Measurements from ENCODE around the gene CEP83. TPM values are rescaled to one million over a fixed set of nuclear protein-coding genes. Genes with fewer than 3 reads are reported as not detected.

Gene CEP83
- total RNA-seq, 4 donors from 2014 or later: 12.3 to 23.5 (median 18.4) TPM

DNA sequence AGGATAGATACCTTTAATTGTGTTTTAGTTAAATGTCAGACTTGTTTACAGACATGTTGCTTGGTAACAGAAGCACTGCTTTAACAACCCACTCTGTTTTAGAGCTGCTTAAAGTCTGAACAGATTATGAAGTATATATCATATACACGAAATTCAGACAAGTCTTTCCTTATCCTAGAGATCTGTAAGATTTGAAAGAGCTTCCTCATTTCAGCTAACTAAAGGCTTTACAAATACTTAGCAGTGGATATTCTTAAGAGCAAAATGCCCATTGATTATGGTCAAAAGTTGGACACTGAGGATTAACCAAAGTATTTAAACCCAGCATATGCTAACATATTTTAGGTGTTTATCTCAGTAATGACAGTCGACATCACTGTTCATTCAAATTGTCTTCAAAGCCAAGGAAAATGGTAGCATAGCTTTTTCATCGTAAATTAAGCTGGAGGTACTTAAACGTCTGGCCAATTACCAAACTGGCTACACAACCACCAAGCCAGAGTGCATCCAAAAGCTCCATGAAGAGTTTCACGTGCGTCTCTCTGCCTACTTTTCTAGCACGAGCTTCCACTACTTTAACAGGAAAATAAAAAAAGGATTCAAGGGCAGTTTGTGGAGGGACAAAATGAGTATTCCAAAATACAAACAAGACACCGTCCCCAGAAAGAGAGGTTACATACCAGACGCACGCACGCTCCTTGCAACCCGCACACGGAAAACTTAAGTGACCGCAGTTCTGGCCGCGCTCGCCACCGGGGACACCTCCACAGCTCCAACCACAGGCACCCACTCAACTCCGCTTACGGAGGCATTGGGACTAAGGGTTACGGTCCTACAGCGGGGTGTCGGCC lies 565 bp downstream of the CEP83 start:
- TF ChIP-seq, protein P1, sequence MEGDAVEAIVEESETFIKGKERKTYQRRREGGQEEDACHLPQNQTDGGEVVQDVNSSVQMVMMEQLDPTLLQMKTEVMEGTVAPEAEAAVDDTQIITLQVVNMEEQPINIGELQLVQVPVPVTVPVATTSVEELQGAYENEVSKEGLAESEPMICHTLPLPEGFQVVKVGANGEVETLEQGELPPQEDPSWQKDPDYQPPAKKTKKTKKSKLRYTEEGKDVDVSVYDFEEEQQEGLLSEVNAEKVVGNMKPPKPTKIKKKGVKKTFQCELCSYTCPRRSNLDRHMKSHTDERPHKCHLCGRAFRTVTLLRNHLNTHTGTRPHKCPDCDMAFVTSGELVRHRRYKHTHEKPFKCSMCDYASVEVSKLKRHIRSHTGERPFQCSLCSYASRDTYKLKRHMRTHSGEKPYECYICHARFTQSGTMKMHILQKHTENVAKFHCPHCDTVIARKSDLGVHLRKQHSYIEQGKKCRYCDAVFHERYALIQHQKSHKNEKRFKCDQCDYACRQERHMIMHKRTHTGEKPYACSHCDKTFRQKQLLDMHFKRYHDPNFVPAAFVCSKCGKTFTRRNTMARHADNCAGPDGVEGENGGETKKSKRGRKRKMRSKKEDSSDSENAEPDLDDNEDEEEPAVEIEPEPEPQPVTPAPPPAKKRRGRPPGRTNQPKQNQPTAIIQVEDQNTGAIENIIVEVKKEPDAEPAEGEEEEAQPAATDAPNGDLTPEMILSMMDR (IDR thresholded peaks at IDR 0.05; ENCODE audit: low read depth): no peak

DNA sequence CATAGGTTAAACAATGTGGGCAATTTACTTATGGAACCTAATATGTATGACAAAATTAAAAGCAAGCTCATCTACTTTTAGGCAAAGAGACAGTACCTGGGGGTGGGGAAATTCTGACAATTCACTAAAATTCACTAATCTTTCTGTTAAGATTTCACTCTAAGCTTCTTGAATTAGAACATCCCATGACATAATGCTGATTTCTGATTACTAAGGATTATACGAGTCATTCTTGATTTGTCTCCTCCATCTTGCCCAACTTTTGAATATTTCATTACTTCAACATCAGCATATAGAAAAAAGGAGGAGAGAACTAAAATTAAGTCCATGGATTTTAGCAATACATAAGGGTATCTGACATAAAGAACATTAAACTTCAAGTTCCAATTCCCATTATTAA lies 2.4 kb downstream of the CEP83 start:
- TF ChIP-seq, protein P1 (IDR thresholded peaks at IDR 0.05; ENCODE audit: low read depth): no peak

DNA sequence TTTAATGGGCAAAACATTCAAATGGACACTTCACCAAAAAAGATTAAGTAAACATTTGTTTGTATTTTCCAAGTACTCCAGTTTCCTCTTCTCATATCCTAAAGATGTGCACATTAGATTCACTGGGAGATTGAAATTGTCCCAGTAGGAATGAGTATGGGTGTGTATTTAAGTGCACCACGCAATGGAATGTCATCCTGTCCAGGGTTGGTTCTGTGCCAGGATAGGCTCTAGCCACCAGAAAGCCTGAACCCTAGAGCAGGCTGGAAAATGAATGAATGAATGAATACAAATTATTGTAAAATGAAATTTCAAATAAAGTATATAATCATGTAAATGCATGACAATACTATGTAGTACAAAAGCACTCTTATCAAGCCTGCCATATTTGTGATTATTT lies 14.0 kb downstream of the CEP83 start:
- TF ChIP-seq, protein P1 (IDR thresholded peaks at IDR 0.05; ENCODE audit: low read depth): no peak

DNA sequence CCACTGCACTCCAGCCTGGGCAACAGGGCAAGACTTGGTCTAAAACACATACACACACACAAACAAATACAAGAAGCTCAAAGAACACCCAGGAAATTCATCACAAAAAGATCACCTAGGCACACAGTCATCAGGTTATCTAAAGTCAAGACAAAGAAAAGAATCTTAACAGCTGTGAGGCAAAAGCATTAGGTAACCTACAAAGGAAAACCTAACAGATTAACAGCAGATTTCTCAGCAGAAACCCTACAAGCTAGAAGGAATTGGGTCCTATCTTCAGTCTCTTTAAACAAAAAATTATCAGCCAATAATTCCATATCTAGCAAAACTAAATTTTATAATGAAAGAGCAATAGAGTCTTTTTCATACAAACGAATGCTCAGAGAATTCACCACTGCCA lies 22.4 kb downstream of the CEP83 start:
- TF ChIP-seq, protein P1 (IDR thresholded peaks at IDR 0.05; ENCODE audit: low read depth): no peak

DNA sequence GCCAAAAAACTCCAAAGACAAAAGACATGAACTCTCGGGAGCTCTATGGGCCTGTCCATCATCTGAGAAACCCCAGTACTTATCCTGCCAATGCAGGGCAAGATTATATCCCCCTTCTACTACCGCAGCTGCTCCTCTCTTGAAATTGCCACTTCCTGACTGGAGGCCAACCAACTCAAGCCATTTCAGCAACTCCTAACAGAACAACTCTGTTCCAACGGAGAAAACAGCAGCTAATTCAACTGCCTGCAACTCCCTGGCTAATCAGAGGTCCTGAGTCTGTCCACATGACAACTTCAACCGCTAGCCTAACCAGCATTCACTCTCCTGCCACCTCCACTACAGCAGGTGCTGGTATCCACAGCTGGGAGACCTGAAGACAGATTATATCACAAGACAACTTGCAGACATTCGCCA lies 24.1 kb downstream of the CEP83 start:
- TF ChIP-seq, protein P1 (IDR thresholded peaks at IDR 0.05; ENCODE audit: low read depth): no peak

DNA sequence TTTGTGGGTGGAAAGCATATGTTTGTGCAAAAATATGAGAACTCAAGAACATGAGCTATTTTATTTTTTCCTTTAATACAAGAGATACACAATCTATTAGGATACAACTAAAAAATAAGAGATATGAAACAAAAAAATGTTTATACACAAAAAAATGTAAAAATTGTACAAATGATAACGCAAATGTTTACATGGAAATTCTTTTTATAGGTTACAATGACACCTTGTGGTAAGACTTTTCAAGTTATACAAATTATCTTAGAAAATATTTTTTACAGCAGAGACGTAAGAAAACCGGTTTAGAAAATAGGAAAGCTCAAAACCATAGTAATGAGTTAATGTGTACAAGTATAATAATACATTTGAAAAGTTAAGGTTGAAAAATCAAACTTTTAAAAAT lies 25.5 kb downstream of the CEP83 start:
- TF ChIP-seq, protein P1 (IDR thresholded peaks at IDR 0.05; ENCODE audit: low read depth): no peak

DNA sequence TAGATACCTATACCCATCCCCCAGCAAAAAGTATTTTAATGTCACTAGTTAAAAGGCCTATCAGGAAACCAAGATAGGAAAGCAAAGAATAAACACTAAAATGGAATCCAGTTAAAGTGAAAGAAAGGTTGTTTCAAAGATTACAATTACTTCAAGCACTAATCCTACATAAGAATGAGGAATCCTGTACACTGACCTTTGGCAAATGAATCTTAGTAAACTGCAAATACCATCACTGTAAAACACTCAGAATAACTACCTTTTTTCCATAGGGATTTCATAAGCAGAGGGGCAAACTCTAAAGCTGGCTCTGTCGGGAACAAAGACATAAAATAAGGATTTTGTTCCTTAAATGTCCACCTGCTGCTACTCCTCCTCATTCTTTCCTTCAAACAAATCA lies 25.9 kb downstream of the CEP83 start:
- TF ChIP-seq, protein P1 (IDR thresholded peaks at IDR 0.05; ENCODE audit: low read depth): no peak
